IPS-NIHi7 (cell line): ENCODE data around the gene PDE8A.
"Not testable (repeated sequence)": the region's sequence is repeated elsewhere in the genome, so short reads cannot be mapped to it uniquely, and the experiment has no call there.

ENCODE experiments used
- DNase-seq: peaks from one replicate; pipeline ENCODE4 v3.0.0; 2012; ENCODE audit warnings: mixed read lengths; ENCODE audit errors: extremely low spot score

Gene PDE8A

GRCh38 chr15:85174521-85174920 lies 192.9 kb downstream of the PDE8A start:
- DNase-seq, result no peak

- DNase-seq, result not testable (repeated sequence)
These were observed 195.4 kb downstream of the PDE8A start for GRCh38 chr15:85177042-85177515.

GRCh38 chr15:85178308-85178707 lies 196.7 kb downstream of the PDE8A start:
- no peak for DNase-seq

GRCh38 chr15:85179700-85180099 lies 198.0 kb downstream of the PDE8A start:
- no peak for DNase-seq

GRCh38 chr15:85185350-85185749 lies 203.7 kb downstream of the PDE8A start:
- not testable (repeated sequence) for DNase-seq

- DNase-seq, result not testable (repeated sequence)
These were observed 206.5 kb downstream of the PDE8A start for GRCh38 chr15:85188171-85188577.
